Fibroblast of the aortic adventitia (primary cell): ENCODE measurements around the gene DCAF8. TPM values are rescaled to one million over a fixed set of nuclear protein-coding genes. Genes with fewer than 3 reads are reported as not detected.

ENCODE experiments used
- DNase-seq: peaks from one replicate; pipeline ENCODE4 v3.0.0-alpha.2; 2010; ENCODE audit warnings: low read depth
- H3K4me3 ChIP-seq: 2 replicates; pipeline ENCODE4 v1.5.1; 2011; ENCODE audit warnings: low read depth, mild to moderate bottlenecking, control low read depth, low read length, moderate library complexity
- CTCF ChIP-seq: IDR thresholded peaks from 2 replicates; pipeline ENCODE4 v1.5.1; 2011; ENCODE audit warnings: mild to moderate bottlenecking, low read length, control low read depth, inconsistent platforms; ENCODE audit not compliant: insufficient read depth
- total RNA-seq: library from RNA; depleted of rRNA; stranded (reverse); fragments of >200 nt; gene quantifications from 2 replicates; pipeline ENCODE4 v1.2.3, GENCODE V29; 2012; ENCODE audit warnings: low replicate concordance

The DCAF8 gene
- total RNA-seq, 1 donor: 76.6 TPM

DNA sequence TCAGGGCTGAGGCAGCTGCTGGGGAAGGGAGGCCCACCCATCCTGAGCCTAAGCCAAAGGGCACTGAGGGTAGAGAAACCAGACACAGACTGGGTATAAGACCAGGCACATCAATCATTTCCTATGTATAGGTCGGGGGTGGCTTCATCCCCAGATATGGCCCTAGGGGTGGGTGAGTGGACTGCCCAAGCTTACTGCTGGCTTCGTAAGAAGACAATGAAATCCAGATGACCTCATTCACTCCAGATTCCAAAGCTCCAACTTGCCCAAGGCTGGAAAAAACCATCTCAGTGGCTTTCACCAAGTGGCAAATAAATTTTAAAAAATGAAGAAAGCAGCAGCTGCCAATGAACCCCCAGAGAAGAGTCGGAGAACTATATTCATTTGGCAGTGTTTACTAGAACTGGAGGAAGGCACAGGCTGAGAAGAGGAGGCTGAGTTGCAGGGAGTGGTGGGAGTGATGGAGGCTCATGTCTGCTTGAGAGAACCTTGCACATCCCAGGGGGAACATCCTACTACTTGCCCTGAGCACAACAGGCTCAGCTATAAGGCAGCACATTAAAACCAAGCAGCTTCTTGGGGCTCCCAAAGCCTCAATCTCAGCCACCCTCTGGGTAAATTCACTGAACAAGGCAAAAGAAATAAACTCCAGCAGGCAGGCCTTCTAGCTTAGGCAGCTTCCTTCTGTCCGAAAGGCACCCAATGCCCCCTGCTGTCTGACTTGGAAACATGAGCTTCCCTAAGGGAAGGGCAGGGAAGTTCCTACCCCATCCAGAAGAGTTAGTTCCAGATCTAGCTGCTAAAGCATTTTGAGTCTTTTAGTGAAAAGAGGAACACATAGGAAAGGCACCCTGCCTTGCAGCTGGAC is 43.1 kb downstream of the DCAF8 start:
- TF ChIP-seq CTCF: peak; percentile 81
- DNase-seq: peak; percentile 84
- no peak overlapping the region for H3K4me3 ChIP-seq

DNA sequence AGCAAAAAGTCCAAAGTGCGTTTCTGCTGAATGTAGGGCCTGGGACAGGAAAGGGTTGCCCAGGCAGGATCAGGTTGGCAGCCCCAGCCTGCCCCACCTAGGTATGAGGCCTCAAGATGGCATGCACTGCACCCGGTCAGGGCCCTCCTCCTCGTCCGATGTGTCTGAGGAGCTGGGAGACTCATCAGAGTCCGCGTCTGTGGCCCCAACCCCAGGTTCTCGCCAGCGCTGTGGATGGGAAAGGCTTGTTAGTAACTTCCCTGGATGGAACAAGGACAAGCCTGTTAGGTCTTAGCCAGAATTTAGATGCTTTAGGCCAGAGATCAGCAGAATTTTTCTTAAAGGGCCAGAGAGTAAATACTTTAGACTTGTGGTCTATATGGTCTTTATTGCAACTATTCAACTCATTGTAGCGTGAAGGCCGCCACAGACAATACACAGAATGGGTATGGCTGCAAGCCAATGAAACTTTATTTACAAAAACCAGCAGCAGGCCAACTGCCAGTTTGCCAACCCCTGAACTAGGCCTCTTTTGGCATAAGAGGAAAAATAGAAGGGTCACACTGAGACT is 44.8 kb downstream of the DCAF8 start:
- TF ChIP-seq CTCF: no peak
- H3K4me3 ChIP-seq: no peak overlapping the region
- peak; percentile 52 for DNase-seq

- no peak overlapping the region for H3K4me3 ChIP-seq
- DNase-seq: no peak
- no peak for TF ChIP-seq CTCF
These were observed 46.0 kb downstream of the DCAF8 start for GRCh38 chr1:160216301-160216700.

- no peak overlapping the region for H3K4me3 ChIP-seq
- TF ChIP-seq CTCF: no peak
- no peak for DNase-seq
These were observed 47.7 kb downstream of the DCAF8 start for GRCh38 chr1:160214481-160215140.

GRCh38 chr1:160211046-160211790 is 51.1 kb downstream of the DCAF8 start:
- TF ChIP-seq CTCF: no peak

GRCh38 chr1:160210561-160210960 is 51.8 kb downstream of the DCAF8 start:
- H3K4me3 ChIP-seq: no peak overlapping the region
- no peak for DNase-seq
- no peak for TF ChIP-seq CTCF

More at GRCh38 chr1:160211046-160211790, 51.1 kb downstream of the DCAF8 start:
- no peak overlapping the region for H3K4me3 ChIP-seq
- DNase-seq: no peak
